ENCODE results near the gene MCAM.

GRCh38 chr11:119365071-119365591, 48.2 kb upstream of the MCAM start:
- TF ChIP-seq EZH2 (IDR thresholded peaks at IDR 0.05; ENCODE audit: borderline replicate concordance, low read depth, low read length, severe bottlenecking) (no peak), CTCF (IDR thresholded peaks at IDR 0.05; ENCODE audit: borderline replicate concordance, extremely low read depth, low read length, poor library complexity, severe bottlenecking) (no peak)
